Measurements from ENCODE around the gene STRN3. TPM values are rescaled to one million over a fixed set of nuclear protein-coding genes. Genes with fewer than 3 reads are reported as not detected.
"Not testable (repeated sequence)": the region's sequence is repeated elsewhere in the genome, so short reads cannot be mapped to it uniquely, and the experiment has no call there.

Gene STRN3
- total RNA-seq, 1 donor from 2014 or later, result 39.5 TPM

DNA sequence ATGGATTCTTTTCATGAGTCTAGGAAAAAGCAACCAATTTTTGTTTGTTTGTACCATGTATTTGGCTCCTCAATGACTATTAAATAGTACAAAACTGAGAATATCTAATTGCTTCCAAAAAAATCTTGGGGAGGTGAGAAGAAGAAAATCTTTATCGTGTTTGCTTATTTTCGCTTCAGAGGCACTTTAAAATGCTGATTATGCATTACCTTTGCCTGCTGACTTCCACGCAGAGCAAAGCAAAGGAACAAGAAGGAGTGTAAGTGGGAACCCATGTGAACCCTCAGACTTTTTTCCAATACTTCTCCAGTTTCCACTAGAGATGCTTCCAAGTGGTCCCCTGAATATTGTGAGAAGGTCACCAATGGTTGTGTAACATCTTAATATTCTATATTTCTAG is 43.2 kb upstream of the STRN3 start:
- Mint-ChIP-seq H3K9me3 (ENCODE audit: low read depth) (no peaks in the 10 kb centered on the region), H3K36me3 (ENCODE audit: low read depth) (no peaks in the 10 kb centered on the region)

DNA sequence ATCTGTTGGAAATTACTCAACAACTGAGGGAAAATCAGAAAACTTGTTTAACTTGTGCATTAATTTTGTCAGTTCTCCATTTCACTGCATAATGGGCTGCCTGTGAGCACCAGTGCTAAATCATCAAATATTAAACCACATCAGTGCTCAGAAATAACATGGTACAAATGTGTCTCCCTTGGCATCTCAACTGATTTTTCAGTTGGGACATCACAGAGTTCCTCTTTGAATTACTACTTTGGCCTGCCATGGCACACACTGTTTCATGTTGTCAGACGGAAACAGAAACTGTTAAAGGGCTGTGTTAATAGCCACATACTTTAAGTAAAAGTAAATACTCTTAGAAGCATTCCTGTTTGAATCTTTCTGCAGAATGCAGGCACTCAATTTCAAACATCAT is 42.1 kb upstream of the STRN3 start:
- H3K4me1 Mint-ChIP-seq (ENCODE audit: low read depth), result peaks cover 19% of the 10 kb centered on the region
- H3K9me3 Mint-ChIP-seq (ENCODE audit: low read depth), result no peaks in the 10 kb centered on the region
- TF ChIP-seq, protein P1, sequence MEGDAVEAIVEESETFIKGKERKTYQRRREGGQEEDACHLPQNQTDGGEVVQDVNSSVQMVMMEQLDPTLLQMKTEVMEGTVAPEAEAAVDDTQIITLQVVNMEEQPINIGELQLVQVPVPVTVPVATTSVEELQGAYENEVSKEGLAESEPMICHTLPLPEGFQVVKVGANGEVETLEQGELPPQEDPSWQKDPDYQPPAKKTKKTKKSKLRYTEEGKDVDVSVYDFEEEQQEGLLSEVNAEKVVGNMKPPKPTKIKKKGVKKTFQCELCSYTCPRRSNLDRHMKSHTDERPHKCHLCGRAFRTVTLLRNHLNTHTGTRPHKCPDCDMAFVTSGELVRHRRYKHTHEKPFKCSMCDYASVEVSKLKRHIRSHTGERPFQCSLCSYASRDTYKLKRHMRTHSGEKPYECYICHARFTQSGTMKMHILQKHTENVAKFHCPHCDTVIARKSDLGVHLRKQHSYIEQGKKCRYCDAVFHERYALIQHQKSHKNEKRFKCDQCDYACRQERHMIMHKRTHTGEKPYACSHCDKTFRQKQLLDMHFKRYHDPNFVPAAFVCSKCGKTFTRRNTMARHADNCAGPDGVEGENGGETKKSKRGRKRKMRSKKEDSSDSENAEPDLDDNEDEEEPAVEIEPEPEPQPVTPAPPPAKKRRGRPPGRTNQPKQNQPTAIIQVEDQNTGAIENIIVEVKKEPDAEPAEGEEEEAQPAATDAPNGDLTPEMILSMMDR (IDR thresholded peaks at IDR 0.05), result no peak
- H3K4me3 Mint-ChIP-seq (ENCODE audit: unreplicated experiment), result no peak overlapping the region
- no peaks in the 10 kb centered on the region for H3K36me3 Mint-ChIP-seq (ENCODE audit: low read depth)
- no peak for DNase-seq (ENCODE audit: low spot score)
- no peaks in the 10 kb centered on the region for H3K27me3 Mint-ChIP-seq (ENCODE audit: low read depth)
- no peak overlapping the region for H3K27ac Mint-ChIP-seq (ENCODE audit: unreplicated experiment)

More for the DNA sequence above, 43.2 kb upstream of the STRN3 start:
- Mint-ChIP-seq H3K27ac (ENCODE audit: unreplicated experiment) (no peak overlapping the region), H3K4me3 (ENCODE audit: unreplicated experiment) (no peak overlapping the region), H3K27me3 (ENCODE audit: low read depth) (no peaks in the 10 kb centered on the region), H3K4me1 (ENCODE audit: low read depth) (peaks cover 19% of the 10 kb centered on the region)
- no peak for DNase-seq (ENCODE audit: low spot score)
- TF ChIP-seq, protein P1 (IDR thresholded peaks at IDR 0.05), result no peak

DNA sequence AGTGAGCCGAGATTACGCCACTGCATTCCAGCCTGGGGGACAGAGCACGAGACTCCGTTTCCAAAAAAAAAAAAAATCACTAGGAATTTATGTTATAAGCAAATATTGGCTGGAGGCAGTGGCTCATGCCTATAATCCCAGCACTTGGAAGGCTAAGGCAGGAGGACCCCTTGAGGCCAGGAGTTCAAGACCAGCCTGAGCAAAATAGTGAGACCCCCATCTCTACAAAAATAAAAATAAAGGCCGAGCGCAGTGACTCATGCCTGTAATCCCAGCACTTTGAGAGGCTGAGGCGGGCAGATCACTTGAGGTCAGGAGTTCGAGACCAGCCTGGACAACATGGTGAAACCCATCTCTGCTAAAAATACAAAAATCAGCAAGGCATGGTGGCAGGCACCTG is 36.7 kb upstream of the STRN3 start:
- H3K27ac Mint-ChIP-seq (ENCODE audit: unreplicated experiment); DNase-seq (ENCODE audit: low spot score); H3K4me3 Mint-ChIP-seq (ENCODE audit: unreplicated experiment); H3K9me3 Mint-ChIP-seq (ENCODE audit: low read depth); H3K27me3 Mint-ChIP-seq (ENCODE audit: low read depth); H3K36me3 Mint-ChIP-seq (ENCODE audit: low read depth): not testable (repeated sequence)
- H3K4me1 Mint-ChIP-seq (ENCODE audit: low read depth), result peaks cover 12% of the 10 kb centered on the region

DNA sequence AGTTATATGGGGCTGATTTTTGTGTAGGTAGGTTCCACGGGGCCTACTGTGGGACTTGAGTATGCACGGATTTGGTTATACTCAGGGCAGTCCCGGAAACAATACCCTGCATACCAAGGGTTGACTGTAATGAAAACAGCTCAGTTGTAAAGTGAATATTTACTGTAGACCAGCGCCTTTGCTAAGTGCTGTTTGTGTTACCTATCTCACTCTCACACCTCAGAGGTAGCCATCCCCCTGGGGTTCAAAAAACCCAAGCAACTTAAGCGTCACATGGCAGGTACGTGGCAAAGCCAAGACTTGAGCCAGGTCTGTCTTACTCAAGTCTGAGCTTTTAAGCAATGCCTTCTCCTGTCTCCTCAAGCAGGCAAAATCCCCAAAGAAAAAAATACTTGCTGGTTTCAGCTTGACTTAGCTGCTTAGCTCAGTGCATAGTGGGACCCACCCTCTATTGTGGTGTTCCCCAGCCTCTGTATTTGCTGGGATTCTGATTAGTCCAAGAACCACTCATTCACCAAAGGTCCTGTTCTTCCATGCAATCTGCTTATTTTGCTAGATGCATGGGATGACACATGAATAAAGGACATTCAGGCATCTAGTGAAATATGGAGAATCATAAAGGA is 34.2 kb upstream of the STRN3 start:
- H3K27me3 Mint-ChIP-seq (ENCODE audit: low read depth), result no peaks in the 10 kb centered on the region
- H3K4me1 Mint-ChIP-seq (ENCODE audit: low read depth), result peaks cover 6% of the 10 kb centered on the region
- no peak for DNase-seq (ENCODE audit: low spot score)
- H3K36me3 Mint-ChIP-seq (ENCODE audit: low read depth), result no peaks in the 10 kb centered on the region
- no peak overlapping the region for H3K4me3 Mint-ChIP-seq (ENCODE audit: unreplicated experiment)
- no peaks in the 10 kb centered on the region for H3K9me3 Mint-ChIP-seq (ENCODE audit: low read depth)
- TF ChIP-seq, protein P1 (IDR thresholded peaks at IDR 0.05), result no peak
- H3K27ac Mint-ChIP-seq (ENCODE audit: unreplicated experiment), result no peak overlapping the region

DNA sequence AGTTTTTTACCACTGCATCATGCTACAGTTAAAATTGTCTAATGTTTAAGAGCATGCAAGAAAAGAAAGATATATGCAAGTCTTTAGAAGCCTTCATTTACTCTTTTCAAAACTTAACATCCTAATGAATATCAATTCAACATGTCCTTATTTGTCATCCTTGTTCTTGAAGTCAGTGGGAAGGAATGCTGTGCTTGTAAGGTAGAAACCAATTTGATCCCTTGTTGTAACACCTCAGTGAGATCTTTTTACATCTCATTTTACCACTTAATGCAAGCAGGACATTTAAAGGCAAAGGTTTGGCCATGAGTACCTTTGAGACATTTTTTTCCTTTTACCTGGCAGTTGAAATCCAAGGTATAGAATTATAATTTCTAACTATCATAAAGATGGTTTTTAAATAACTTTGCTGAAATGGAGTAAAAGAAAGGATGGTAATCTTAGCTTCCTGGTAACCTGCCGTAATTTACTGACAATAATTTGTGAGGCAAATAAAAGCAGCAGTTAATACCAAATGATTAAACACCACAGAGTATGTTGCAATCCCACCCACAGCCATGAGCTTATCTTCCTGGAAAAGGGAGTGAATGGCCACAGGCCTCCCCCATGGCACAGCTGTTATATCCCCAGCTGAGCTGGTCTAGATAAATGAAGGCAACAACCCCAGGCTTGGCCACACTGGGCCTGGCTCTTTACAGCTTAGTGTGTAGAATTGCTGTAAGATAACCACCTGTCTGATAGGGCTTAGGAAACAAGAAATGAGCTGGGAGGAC is 33.2 kb upstream of the STRN3 start:
- DNase-seq (ENCODE audit: low spot score), result no peak
- TF ChIP-seq, protein P1 (IDR thresholded peaks at IDR 0.05), result no peak

More for the DNA sequence above, 33.2 kb upstream of the STRN3 start:
- H3K4me1 Mint-ChIP-seq (ENCODE audit: low read depth), result peaks cover 6% of the 10 kb centered on the region
- H3K4me3 Mint-ChIP-seq (ENCODE audit: unreplicated experiment), result no peak overlapping the region
- no peaks in the 10 kb centered on the region for H3K9me3 Mint-ChIP-seq (ENCODE audit: low read depth)
- no peaks in the 10 kb centered on the region for H3K27me3 Mint-ChIP-seq (ENCODE audit: low read depth)
- no peak overlapping the region for H3K27ac Mint-ChIP-seq (ENCODE audit: unreplicated experiment)
- H3K36me3 Mint-ChIP-seq (ENCODE audit: low read depth), result no peaks in the 10 kb centered on the region

Measured in chondrocyte (in vitro differentiated cells).